HG03064 (cell line): ENCODE results near the gene MYADML2.

ENCODE experiments used
- ATAC-seq: cut with Tn5 transposase; IDR thresholded peaks from one replicate; pipeline ENCODE4 v1.9.1; 2021; ENCODE audit warnings: low read depth; ENCODE audit not compliant: unreplicated experiment

The MYADML2 gene

DNA sequence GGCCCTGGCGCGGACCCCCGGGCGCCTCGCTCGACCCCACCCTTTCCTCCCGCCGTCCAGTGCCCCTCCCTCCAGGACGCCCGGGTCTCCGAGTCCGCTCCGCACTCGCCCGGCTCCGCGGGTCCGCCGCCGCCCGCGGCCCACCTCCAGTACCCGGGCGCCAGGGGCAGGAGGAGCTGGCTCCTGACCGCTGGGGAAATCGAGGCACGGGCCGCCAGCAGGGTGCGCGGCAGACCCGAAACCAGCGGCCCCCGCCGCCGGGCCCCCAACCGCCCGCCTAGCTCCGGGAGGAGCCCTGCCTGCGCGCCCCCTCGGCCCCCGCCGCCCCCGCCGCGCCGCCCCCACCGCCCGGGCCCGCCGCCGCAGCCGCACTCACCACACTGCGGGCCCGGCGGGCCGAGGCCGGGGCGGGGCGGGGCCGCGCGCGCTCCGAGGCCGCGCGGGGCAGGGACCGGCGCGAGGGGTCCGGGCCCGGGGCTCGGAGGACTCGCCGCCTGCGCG lies 19.8 kb downstream of the MYADML2 start:
- ATAC-seq, result peak; percentile 12

DNA sequence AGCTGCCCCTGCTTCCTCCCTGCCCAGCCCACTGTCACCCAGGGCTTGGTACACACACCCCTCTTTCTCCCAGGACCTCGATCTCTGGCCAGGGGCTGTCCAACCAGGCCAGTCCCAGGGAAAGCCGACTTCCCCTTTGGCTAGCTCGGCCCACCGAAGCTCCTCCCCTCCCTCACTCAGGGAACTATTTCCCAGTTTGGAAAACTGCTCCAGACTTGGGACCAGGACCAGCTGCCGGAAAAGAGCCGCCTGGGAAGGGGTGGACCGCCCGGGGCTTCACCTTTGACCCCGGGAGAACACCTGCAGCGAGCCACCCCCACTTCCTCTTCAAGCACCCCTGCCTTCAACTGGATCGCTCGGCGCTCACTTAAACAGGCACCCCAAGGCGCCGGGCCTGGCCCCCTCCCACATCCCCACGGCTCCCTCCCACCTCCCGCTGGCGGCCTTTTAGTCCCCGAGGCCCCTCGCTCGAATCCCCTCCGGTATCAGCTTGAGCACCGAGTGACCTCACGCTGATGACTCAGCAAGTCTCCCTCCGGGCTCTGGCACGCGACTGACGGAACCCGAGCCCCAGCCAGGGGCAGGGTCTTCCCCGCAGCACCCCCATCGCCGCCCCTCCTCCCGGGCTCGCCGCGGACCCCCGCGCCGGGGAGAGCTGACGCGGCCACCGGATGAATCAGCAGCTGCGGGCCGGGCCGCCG lies 20.4 kb downstream of the MYADML2 start:
- ATAC-seq, result no peak

DNA sequence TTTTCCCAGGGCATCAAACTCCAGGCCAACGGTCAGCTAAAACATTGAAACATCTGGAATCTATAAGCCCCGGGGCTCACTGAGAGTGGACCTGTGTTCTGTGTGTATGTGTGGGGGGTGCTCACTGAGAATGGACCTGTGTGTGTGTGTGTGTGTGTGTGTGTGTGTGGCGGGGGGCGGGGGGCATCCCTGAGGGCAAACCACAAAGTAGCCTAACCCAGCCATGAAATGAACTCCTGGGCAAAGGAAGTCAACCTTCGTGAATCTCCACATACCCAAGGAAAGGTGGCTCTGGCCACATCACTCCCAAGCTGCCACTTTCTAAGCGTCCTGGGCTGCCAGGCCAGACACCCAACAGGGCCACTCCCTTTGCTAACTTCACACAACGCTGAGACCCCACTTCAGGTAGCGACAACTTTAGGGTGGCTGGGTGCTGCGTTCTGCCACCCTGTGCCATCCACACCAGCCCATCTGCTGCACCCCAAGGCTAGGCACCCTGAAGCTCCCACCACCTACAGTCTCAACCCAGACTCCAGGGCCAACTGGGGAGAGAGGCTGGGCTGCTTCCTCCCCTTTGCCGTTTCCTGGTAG lies 21.1 kb downstream of the MYADML2 start:
- ATAC-seq, result no peak

DNA sequence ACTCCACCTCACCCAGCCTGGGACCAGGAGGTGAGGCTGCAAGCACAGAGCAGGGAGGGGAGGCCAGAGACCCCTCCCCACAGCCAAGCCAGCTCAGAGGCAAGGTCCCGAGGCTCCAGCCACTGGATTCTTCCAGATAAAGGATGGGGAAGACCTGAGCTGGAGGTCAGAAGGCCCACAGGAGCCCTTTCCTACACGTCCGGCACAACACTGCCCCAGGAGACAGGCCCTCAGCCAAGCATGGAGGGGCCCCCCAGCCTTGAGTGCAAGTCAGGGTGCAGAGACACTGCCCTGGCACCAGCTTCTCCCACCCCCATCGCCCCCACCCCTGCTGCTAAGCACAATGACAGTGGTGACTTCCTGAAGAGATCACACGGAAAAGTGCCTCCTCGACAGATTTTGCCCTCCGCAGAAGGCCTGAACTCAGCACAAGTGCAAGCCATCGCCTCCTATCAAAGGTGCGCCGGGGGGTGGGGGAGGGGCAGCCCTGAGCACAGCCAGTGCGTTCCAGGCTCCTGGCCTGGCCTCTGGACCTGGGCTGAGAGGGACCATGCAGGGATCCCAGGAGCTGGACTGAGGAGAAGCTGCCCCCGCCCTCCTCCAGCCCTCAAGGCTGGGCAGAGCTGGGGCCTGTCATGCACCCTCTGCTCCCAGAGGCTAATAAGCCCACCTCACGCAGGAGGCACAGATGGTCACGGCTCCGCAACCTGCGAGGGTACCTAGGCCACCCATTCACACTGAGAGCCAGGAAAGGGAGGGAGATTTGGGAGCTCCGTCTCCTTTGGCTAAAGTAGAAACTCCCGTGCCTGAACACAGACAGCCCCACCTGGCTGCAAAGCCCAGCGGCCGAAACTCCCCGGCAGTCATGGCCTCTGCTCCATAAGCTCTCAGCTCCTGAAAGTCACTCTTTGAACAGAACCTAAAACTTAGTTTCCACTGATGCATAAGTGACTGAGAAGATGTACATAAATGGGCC lies 22.2 kb downstream of the MYADML2 start:
- no peak for ATAC-seq

DNA sequence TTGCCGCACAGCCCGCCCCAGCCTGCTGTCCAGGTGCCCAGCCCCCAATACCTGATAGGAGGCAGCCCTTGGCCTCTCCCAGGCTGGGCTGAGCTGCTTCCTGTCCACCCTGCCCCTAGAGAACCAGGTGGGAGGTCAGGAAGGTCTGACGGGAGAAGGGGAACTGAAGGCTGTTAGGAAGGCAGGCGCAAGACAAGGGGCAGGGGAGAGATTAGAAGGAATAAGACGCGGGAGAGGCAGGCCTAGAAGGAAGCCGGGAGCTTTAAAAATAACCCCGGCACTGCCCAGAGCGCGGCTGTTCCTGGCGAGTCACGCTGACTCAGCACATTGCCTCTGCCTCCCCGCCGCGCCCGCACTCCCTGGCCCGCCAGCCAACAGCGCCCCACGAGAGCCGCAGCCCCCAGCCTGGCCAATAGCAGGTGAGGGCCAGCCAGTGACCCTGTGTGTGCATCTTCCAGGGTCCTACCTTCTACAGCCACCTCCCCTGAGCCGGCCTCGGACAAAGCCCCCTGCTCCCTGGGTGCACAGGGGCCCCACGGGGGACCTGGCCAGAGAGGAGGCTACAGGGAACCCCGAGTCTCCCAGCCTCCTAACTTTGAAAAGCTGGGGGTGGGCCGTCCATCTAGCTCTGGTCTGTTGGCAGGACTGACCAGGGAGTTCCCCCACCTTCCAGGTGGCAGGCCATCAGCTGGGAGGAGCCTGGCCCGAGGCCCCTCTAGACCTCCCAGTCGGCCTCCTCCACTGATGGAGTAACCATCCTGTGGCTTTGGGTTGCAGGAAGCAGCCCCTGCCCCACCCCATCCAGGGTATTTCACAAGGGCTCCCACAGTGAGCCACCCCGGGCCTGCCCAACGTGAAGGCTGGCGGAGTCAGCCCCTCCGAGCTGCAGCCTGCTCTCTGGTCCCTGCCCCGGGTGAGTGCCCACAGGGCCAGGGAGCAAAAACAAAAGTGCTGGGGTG lies 23.5 kb downstream of the MYADML2 start:
- ATAC-seq, result no peak

DNA sequence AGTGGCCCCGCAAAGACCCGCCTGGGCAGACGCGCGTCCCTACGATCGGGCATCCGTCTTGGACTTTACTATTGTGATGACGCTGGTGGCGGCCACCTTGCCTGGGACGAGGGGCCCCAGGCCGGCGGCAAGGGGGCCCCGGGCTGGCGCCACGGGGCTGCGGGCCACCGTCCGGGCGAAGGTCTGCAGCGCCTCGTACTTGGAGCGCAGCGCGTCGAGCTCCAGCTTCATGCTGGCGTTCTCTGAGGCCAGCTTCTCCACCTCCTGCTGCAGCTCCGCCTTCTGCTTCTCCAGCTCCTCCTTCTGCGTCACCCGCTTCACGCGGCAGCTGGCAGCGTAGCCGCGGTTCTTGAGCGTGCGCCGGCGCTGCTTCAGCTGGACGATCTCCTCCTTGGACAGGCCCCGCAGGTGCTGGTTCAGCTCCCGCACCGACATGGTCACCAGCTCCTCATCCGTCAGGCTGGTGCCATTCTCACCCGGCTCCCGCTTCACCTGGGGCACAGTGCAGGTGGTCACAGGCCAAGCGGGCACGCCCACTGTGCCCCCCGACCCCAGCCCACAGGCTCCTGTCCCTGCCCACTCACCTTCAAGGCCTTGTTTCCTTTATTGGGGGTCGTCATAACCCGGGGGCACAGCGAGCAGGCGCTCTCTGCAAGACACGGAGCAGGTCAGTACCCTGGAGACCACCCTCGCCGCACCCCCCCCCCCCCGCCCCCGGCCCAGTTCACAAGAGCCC lies 24.3 kb downstream of the MYADML2 start:
- no peak for ATAC-seq

DNA sequence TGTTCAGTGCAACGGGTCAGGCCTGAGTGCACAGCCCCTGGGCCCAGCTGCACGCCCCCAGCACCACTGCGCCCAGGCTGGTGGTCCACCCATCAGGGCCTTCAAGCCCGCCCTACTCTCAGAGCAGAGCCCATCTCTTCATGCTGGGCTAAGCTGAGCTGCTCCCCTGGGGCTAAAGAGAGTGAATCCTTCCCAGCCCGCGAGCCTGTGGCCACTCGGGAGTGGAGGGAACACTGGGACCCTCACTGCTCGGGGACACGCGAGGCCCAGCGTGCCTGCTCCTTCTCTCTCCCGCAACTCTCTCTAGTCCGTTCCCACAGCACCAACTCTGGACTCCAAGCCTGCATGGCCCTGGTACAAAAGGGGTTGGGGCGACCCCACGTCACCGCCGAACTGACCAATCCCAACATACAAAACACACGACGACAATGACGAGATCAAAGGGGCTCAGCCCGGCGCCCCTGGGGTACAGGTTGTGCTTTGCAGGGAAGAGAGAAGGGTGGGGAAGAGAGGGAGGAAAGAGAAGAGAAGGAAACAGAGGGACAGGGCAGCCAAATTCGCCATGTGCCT lies 25.0 kb downstream of the MYADML2 start:
- no peak for ATAC-seq

DNA sequence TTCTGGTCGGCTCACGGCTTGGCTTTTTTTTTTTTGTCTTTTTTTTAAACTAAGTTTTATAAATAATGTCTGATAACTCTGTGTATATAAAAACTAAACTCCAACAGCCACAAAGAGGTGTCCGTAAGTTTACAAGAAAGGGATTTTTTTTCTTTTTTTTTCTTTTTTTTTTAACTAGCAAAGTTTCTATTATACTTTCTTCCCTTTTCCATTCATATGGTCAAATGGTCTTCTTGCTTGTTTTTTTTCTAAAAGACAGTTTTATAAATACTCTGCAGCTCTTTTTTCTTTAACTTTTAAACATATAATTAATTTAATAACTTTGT lies 25.5 kb downstream of the MYADML2 start:
- no peak for ATAC-seq

DNA sequence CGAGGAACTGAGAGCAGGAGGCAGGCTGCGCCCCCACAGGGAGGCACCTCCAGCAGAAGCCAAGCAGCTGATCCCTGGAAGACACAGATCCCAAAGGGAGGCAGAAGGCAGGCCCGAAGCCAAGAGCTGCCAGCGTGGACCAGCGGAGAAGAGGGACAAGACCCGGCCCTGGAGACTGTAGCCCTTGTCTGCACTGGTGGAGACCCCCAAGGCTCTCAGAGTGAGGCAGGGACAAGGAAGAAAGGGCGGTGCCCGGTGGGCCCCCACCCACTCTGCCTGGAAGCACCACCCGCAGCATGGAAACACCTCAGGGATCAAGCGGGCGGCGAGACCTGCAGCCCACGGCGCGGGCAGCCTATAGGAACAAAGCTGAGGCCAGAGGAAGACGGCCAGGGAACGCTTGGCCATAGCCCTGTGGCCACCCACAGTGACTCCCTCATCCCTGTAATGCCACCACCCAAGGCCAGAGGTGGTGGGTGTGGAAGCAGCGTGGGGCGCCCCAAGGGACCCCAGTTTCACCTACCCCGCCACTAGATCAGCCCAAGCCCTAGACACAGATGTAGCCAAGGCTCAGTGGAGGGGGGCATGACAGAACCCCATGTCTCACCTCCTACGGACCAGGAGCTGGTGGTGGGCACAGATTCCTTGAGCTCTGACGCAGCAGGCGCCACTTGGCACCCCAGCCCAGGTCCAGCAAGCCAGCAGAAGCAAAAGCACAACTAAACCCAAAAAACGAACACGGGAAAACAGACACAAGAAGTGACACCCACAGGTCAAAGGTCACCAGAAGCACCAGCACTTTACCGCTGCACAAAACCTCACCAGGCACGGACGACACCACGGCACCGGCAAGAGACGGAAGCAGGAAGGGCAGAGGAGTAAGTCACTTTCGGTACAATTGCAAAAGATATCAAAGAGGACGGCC lies 26.2 kb downstream of the MYADML2 start:
- ATAC-seq, result no peak

DNA sequence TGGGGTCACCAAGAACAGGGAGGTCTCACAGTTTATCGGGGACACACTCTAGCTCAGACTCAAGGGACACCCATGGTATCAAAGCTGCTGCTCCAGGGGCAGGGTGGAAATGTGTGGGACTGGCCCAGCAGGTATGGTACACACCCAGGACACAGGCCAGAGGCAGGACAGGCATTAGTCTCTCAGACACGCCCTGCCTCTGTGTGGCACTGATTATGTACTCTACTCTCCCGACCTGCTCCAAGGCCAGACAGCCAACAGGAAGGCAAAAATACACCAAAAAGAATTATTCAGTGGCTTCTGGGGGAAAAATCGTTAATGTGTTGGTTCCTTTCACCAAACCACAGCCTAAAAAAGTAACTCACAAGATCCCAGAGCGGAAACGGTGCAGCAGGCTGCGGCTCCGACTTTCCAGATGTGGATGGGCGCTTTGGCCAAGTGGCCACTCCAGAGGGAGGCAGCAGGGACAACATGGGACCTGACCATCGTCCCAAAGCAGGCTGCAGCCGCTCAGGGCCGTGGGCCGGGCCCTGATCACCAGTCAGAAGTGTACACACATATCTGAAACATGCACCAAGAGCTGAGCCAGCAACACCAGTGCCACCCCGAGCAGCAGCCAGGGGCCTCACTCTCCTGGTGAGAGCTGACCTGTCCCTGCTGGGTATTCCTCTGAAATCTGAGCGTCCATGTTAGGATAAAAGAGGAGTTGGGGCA lies 28.0 kb downstream of the MYADML2 start:
- no peak for ATAC-seq

DNA sequence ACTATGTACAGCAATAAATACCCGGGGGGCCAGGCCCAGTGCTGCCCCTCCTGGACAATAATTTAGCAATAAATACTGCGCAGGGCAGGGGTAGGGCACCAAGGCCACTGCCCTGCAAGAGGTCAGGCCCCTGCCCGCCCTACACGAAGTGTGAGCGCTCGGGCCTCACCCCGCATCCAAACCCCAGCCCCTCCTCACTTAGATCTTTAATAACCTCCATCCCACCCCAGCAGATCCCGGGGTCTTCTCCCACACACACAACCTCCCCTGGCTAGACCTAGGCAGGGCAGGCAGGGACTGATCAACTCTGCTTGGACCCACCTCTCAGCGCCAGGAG lies 28.7 kb downstream of the MYADML2 start:
- ATAC-seq, result peak; percentile 5

DNA sequence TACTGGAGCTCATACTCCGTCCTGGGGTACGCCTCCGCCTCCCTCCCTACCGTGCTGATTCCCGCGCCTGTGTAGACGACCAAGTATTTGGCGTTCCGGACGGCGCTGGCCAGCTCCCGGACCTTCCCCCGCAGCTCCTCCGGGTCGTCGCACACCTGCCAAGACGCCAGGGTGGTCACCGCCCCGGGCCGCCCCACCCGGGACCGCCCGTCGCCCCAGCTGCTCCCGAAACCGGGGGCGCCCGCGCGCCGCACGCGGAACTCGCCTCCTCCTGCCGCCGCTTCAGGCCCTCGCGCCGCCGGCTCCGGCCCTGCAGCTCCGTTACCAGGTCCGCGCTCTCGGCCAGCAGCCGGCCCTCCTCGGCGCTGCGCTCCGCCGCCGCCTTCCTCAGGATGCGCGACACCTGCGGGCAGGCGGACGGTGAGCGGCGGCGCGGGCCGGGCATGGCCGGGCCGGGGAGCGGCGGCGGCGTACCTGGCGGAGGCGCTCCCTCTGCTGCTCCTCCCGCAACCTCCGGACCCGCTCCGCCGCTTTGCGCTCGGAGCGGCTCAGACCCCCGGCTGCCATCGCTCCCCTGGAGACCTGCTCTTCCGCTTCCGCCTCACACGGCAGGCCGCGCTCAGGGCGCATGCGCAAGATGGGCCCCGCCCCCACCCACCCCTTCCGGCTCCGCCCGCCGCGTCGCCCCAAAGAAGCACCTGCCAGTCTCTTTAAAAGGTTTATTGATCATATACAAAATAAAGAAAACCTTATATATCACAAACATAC lies 29.3 kb downstream of the MYADML2 start, which contains the start of gene SIRT7:
SIRT7 (minus strand) TSS at position 612 of the 768 bp plus-strand sequence; CDS start at position 567, 45 bp downstream.
- ATAC-seq, result peak; percentile 57

DNA sequence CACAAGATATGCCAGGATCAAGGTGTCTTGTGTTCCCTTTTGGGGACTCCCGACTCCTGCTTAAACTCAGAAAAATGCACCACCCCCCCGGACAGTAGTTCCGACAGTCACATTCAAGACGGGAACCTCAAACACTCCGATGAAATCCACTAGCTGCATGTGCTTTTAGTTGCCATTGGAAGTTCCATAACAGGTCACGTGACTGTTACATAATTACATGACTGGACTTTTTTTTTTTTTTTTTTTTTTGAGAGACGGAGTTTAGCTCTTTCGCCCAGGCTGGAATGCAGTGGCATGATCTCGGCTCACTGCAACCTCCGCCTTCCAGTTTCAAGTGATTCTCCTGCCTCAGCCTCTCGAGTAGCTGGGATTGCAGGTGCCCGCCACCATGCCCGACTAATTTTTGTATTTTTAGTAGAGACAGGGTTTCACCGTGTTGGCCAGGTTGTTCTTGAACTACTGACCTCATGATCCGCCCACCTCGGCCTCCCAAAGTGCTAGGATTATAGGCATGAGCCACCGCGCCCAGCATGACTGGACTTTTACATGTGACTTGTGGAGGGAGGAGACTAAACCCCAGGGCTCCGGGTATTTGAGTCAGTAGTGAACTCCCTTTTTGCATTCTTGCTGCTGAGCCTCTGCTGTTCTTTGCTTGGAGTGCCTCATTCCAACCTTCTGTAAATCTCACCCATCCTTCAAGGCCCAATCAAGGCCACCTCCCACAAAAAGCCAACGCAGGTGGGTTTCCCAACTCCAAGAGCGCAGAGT lies 30.6 kb downstream of the MYADML2 start:
- no peak for ATAC-seq

DNA sequence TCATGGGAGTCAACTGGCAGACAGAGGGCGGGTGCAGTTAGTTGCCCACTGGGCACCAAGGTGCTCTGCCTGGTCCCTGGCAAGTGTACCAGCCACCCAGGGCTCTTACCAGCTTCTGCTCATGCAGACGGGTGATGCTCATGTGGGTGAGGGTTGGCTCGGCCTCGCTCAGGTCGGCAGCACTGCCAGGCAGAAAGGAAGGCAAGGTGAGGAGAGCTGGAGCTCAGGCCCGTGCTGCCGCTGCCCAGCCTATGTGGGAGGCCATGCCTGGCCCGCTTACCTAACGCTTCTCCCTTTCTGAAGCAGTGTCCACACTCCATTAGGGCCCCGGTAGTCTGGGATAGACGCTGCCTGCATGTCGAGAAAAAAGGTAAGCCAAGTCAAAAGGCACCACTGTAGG lies 31.7 kb downstream of the MYADML2 start:
- no peak for ATAC-seq

DNA sequence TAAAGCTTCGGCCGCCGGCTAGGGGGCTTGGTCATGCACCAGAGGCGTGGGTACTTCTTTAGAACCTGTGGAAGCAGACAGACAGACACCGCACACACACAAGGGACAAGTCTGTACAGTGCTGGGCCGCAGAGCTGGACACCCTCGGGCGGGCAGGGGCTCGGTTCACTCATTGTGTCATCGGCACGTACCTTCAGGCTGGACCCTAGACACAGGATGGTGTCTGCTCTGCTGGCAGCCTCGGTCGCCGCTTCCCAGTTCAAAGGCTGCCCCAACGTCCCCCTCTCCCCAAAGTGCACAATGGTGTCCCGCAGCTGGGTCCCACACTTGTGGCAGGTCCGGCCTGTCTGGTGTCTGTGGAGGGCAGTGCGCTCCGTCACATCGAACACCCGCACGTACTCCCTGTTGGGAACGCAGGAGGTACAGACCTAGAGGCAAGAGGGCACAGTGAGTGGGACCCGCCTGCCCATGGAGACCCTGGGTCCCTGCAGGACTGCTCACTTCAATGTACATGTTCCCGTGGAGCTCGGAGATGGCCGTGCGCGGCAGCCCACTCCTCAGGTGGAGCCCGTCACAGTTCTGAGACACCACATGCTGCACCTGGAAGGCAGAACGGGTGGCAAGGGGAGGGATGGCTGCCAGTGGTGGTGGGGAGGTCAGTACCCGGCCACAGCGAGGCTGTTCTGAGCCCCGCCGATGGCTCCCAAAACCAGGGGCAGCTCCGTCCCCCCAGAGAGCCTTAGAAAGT lies 32.8 kb downstream of the MYADML2 start:
- no peak for ATAC-seq
